Type B pancreatic cell (in vitro differentiated cells): Measurements from ENCODE around the gene LTBP2. TPM values are rescaled to one million over a fixed set of nuclear protein-coding genes. Genes with fewer than 3 reads are reported as not detected.
A peak's percentile ranks its signal among the peaks of the same experiment; 100 is the strongest.

Source experiments
- DNase-seq: peaks from one replicate; pipeline ENCODE4 v3.0.0; 2021; ENCODE audit warnings: mixed read lengths; ENCODE audit not compliant: unreplicated experiment; ENCODE audit errors: extremely low spot score
- H3K27ac Mint-ChIP-seq: 2 replicates; pipeline ENCODE4 v1.8.0; 2021; ENCODE audit warnings: mild to moderate bottlenecking, mixed read lengths
- H3K27me3 Mint-ChIP-seq: 2 replicates; pipeline ENCODE4 v1.8.0; 2021; ENCODE audit warnings: mixed read lengths
- H3K36me3 Mint-ChIP-seq: 2 replicates; pipeline ENCODE4 v1.8.0; 2021; ENCODE audit warnings: mixed read lengths
- H3K4me1 Mint-ChIP-seq: one replicate; pipeline ENCODE4 v1.8.0; 2021; ENCODE audit warnings: mixed read lengths; ENCODE audit not compliant: unreplicated experiment
- H3K4me3 Mint-ChIP-seq: 2 replicates; pipeline ENCODE4 v1.8.0; 2021; ENCODE audit warnings: mild to moderate bottlenecking, mixed read lengths
- H3K9me3 Mint-ChIP-seq: 2 replicates; pipeline ENCODE4 v1.8.0; 2021; ENCODE audit warnings: mixed read lengths
- total RNA-seq: library from RNA; stranded (reverse); gene quantifications from 2 replicates; pipeline ENCODE4 v1.2.1, GENCODE V29; 2021; ENCODE audit warnings: low replicate concordance
- TF ChIP-seq, protein P1 (sequence below): fragments of 200-600 bp; sonication (generic); conservative IDR thresholded peaks from 2 replicates; pipeline ENCODE4 v1.5.0; 2021; ENCODE audit warnings: antibody characterized with exemption, mild to moderate bottlenecking

The LTBP2 gene
- total RNA-seq, 1 donor from 2014 or later = 1.1 TPM

DNA sequence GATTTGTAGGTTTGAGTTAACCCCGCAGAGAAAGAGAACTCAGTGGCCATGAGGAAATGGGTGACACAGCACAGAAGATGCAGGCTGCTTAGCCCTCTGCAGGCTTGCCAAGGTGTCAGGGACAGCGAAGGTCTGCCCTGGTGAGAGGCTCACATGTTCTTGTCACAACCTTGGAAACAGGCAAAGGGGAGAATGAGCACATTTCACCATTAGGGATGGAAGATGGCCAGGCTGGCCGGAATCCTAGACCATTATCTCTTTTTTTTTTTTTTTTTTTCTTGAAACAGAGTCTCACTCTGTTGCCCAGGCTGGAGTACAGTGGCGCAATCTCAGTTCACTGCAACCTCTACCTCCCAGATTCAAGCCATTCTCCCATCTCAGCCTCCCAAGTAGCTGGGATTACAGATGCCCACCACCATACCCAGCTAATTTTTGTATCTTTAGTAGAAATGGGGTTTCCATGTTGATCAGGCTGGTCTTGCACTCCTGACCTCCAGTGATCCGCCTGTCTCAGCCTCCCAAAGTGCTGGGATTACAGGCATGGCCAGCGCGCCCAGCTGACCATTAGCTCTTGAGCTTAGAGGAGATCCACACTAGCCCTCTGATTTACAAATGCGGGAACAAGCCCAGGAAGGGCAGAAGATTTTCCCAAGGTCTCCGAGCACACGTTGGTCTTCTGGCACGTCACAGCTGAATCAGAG is 34.6 kb downstream of the LTBP2 start:
- Mint-ChIP-seq H3K4me1 (peaks cover 33% of the 10 kb centered on the region), H3K36me3 (no peaks in the 10 kb centered on the region), H3K27me3 (no peaks in the 10 kb centered on the region), H3K9me3 (no peaks in the 10 kb centered on the region), H3K4me3 (no peak overlapping the region), H3K27ac (no peak overlapping the region)
- TF ChIP-seq, protein P1, sequence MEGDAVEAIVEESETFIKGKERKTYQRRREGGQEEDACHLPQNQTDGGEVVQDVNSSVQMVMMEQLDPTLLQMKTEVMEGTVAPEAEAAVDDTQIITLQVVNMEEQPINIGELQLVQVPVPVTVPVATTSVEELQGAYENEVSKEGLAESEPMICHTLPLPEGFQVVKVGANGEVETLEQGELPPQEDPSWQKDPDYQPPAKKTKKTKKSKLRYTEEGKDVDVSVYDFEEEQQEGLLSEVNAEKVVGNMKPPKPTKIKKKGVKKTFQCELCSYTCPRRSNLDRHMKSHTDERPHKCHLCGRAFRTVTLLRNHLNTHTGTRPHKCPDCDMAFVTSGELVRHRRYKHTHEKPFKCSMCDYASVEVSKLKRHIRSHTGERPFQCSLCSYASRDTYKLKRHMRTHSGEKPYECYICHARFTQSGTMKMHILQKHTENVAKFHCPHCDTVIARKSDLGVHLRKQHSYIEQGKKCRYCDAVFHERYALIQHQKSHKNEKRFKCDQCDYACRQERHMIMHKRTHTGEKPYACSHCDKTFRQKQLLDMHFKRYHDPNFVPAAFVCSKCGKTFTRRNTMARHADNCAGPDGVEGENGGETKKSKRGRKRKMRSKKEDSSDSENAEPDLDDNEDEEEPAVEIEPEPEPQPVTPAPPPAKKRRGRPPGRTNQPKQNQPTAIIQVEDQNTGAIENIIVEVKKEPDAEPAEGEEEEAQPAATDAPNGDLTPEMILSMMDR = no peak
- no peak for DNase-seq

DNA sequence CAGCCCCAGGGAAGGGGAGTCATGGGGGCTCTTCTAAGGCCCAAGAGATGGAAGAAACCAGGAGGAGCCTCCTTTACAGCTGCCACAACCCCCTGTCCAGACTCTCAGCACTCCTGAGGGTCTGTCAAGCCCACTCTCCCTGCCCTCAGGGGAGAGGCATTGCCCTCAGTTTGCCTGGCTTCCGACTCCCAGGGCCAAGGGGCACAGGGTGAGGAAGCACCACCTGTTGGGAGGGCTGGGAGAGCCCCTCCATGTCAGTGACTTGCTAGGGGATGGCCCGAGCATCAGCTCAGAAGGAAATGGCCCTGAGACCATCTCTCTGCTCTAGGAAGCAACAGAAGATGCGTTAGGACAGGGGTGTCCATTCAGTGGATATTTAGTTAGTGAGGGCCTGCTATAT is 36.1 kb downstream of the LTBP2 start:
- Mint-ChIP-seq H3K27ac (no peak overlapping the region), H3K9me3 (no peaks in the 10 kb centered on the region), H3K4me3 (no peak overlapping the region), H3K27me3 (peaks cover 3% of the 10 kb centered on the region), H3K36me3 (no peaks in the 10 kb centered on the region), H3K4me1 (peaks cover 45% of the 10 kb centered on the region)
- TF ChIP-seq, protein P1 = no peak
- no peak for DNase-seq

DNA sequence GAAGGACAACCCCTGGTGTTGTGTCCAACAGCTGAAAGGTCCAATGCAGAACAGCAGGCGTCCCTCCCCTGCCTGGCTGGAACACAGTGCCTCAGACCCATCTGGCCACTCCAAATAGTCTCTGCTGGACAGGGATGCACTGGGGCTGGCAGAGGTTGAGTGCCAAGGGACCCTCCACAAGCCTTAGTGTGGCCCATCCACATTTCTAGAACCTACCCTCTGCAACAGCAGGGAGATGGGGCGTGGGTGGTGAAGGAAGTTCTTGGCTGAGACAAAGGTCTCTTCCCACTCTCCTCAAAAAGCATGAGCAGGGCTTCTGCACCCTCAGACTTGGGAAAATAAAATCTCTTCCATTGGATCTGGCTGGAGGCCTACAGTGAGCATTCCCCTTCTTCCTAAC is 36.5 kb downstream of the LTBP2 start:
- TF ChIP-seq, protein P1 = no peak
- no peaks in the 10 kb centered on the region for H3K36me3 Mint-ChIP-seq
- no peak overlapping the region for H3K27ac Mint-ChIP-seq
- no peak for DNase-seq
- no peak overlapping the region for H3K4me3 Mint-ChIP-seq
- H3K27me3 Mint-ChIP-seq = peaks cover 3% of the 10 kb centered on the region
- peaks cover 45% of the 10 kb centered on the region for H3K4me1 Mint-ChIP-seq
- no peaks in the 10 kb centered on the region for H3K9me3 Mint-ChIP-seq

DNA sequence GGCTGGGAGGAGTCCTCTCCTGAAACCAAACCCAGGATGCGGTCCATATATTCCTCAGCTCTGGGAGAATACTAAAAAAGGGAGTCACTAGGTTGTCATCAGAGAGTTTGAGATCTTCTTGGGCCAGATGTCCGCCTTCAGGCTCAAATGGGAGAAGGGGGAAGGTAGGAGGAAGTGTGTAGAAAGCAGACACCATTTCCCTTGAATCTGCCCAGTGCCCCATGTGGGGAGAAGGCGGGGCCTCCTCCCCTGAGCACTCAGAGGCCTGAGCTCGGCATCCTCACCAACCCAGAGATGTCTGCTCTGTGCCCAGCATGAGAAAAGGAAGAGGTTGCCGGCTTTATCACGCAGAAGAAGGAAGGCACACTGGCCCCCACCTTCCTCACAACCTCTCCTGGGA is 37.3 kb downstream of the LTBP2 start:
- H3K9me3 Mint-ChIP-seq = no peaks in the 10 kb centered on the region
- no peaks in the 10 kb centered on the region for H3K36me3 Mint-ChIP-seq
- peak overlapping the region; percentile 98 for H3K27ac Mint-ChIP-seq
- TF ChIP-seq, protein P1 = no peak
- no peak overlapping the region for H3K4me3 Mint-ChIP-seq
- no peak for DNase-seq
- peaks cover 3% of the 10 kb centered on the region for H3K27me3 Mint-ChIP-seq
- peaks cover 49% of the 10 kb centered on the region for H3K4me1 Mint-ChIP-seq

DNA sequence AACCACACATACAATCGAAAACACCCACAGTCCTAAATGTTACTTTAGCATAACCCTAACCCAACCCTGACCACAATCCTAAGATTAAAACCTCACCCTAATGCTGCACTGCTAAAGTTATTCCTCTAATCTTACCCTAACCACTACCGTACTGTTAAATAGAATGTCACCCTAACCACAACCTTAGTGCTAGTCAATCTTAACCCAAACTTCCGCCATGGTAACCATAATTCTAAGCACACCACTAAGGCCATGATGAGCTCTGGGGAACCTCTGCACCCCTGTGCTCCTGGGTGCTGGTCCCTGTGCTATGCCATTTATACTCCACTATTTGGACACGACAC is 38.0 kb downstream of the LTBP2 start:
- peak overlapping the region; percentile 98 for H3K27ac Mint-ChIP-seq
- H3K9me3 Mint-ChIP-seq = no peaks in the 10 kb centered on the region
- TF ChIP-seq, protein P1 = no peak
- no peak for DNase-seq
- no peaks in the 10 kb centered on the region for H3K36me3 Mint-ChIP-seq
- H3K4me1 Mint-ChIP-seq = peaks cover 54% of the 10 kb centered on the region
- H3K27me3 Mint-ChIP-seq = peaks cover 3% of the 10 kb centered on the region
- peak overlapping the region; percentile 48 for H3K4me3 Mint-ChIP-seq
